Right lobe of liver (tissue), 6 donors: ENCODE data around the gene SYT3. TPM values are rescaled to one million over a fixed set of nuclear protein-coding genes. Genes with fewer than 3 reads are reported as not detected.

Experiments used
- ATAC-seq, 4 donors: fragments of 200-7000 bp; cut with Tn5 transposase; one replicate each; pipeline ENCODE4 v1.9.1; 2020; ENCODE audit warnings: mild to moderate bottlenecking in 4 of 4, moderate library complexity in 4 of 4
- DNase-seq, 3 donors: peaks; one replicate each; pipeline ENCODE4 v3.0.0-alpha.2; 2020
- H3K27ac ChIP-seq, 3 donors: fragments of 200-600 bp; one replicate each; pipeline ENCODE4 v1.8.0; 2022
- H3K27me3 ChIP-seq, 2 donors: fragments of 200-600 bp; one replicate each; pipeline ENCODE4 v1.8.0; 2022
- H3K36me3 ChIP-seq, 4 donors: fragments of 200-600 bp; sonication (generic) in 1 of 4; one replicate each; pipeline versions ENCODE4 v1.5.1 to v1.8.0; 2017 to 2022; ENCODE audit warnings: control low read depth in 1 of 4
- H3K4me1 ChIP-seq, 4 donors: fragments of 200-600 bp; sonication (generic) in 1 of 4; one replicate each; pipeline versions ENCODE4 v1.5.1 to v1.8.0; 2017 to 2022; ENCODE audit warnings: control low read depth in 1 of 4
- H3K4me3 ChIP-seq, 3 donors: fragments of 200-600 bp; one replicate each; pipeline ENCODE4 v1.8.0; 2022
- H3K9me3 ChIP-seq, 4 donors: fragments of 200-600 bp; sonication (generic) in 1 of 4; one replicate each; pipeline versions ENCODE4 v1.5.1 to v1.8.0; 2017 to 2022; ENCODE audit warnings: control low read depth in 1 of 4
- CTCF ChIP-seq, 4 donors: fragments of 200-600 bp in 3 of 4; fragments of 450-650 bp in 1 of 4; IDR thresholded peaks; one replicate each; pipeline versions ENCODE4 v1.5.1 to v1.8.0; 2016 to 2022; ENCODE audit warnings: antibody characterized with exemption in 4 of 4, mild to moderate bottlenecking in 2 of 4
- POLR2A ChIP-seq: fragments of 450-650 bp; IDR thresholded peaks from one replicate; pipeline ENCODE4 v1.6.1; 2017; ENCODE audit warnings: antibody characterized with exemption, mild to moderate bottlenecking
- WGBS: methylation state at CpG from one replicate; pipeline ENCODE4 v1.1.6; 2018; ENCODE audit warnings: low coverage, low lambda C conversion rate; ENCODE audit not compliant: insufficient coverage; ENCODE audit errors: missing lambda C conversion rate; 5-methylcytosine and 5-hydroxymethylcytosine counted together
- intact Hi-C, 2 donors: fragments of 100-400 bp; cut with DNase I; formaldehyde crosslinking; loops; one replicate each; pipeline versions ENCODE4 v1.11.2 to v1.14.1; 2022
- total RNA-seq, 6 experiments: library from RNA; depleted of rRNA in 2 of 6; stranded (reverse); fragments of >200 nt in 2 of 6; fragmentation: NEBNext Ultra II Directional in 3 of 6; extraction: Animal tissue kit (Norgen Biotek cat#: 25700) in 3 of 6; gene quantifications; one replicate each; pipeline versions ENCODE4 v1.1.0 to v1.2.4, GENCODE V29; 2016 to 2023
- donor health status: DM: no; HTN: yes; CAD: no.
- donor health status: DM: no; HTN: no; CAD: no.
- donor health status: DM: no; HTN: no; CAD: no.
- donor health status: DM: no; HTN: yes; CAD: no.
- donor health status: DM: no; HTN: yes; CAD: no.

Gene SYT3
- total RNA-seq, 6 experiments from 2014 or later = not detected

GRCh38 chr19:50661023-50661422, 21.3 kb upstream of the SYT3 start:
- intact Hi-C loops = no loop called here
- Histone ChIP-seq H3K9me3 (no peaks in the 10 kb centered on the region), H3K27ac (no peak overlapping the region), H3K36me3 (no peaks in the 10 kb centered on the region), H3K27me3 (peaks cover under 1 to 11% of the 10 kb centered on the region in 2 donors), H3K4me3 (no peak overlapping the region), H3K4me1 (peaks cover 0 to 8% (median 0%) of the 10 kb centered on the region in 4 donors)
- WGBS = 78% methylated on average over 9 of the region's 10 CpGs
- no peak for ATAC-seq
- TF ChIP-seq POLR2A (no peak), CTCF (IDR thresholded peaks at IDR 0.05) (no peak)
- no peak for DNase-seq

DNA sequence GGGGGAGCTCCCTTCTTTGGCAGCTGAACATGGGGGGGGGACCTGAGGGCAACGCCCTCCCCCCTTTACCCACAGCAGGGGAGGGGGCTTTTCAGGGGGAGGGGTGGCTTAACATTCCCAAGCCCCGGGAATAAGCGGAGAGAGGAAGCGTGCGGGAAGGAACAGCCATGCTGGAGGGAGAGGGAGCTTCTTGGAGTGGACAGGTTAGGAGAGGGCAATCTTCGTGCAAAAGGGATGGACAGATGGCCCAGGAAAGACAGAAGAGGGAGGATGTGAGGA, 20.3 kb upstream of the SYT3 start:
- intact Hi-C loops = no loop called here
- ATAC-seq (no peak), DNase-seq (no peak)
- Histone ChIP-seq H3K4me1 (peaks cover 0 to 8% (median 0%) of the 10 kb centered on the region in 4 donors), H3K9me3 (no peaks in the 10 kb centered on the region), H3K27me3 (peaks cover 0 to 11% of the 10 kb centered on the region in 2 donors), H3K36me3 (no peaks in the 10 kb centered on the region), H3K27ac (no peak overlapping the region), H3K4me3 (no peak overlapping the region)
- TF ChIP-seq CTCF (IDR thresholded peaks at IDR 0.05) (no peak), POLR2A (no peak)
- 22% methylated on average over 6 of the region's 6 CpGs for WGBS

DNA sequence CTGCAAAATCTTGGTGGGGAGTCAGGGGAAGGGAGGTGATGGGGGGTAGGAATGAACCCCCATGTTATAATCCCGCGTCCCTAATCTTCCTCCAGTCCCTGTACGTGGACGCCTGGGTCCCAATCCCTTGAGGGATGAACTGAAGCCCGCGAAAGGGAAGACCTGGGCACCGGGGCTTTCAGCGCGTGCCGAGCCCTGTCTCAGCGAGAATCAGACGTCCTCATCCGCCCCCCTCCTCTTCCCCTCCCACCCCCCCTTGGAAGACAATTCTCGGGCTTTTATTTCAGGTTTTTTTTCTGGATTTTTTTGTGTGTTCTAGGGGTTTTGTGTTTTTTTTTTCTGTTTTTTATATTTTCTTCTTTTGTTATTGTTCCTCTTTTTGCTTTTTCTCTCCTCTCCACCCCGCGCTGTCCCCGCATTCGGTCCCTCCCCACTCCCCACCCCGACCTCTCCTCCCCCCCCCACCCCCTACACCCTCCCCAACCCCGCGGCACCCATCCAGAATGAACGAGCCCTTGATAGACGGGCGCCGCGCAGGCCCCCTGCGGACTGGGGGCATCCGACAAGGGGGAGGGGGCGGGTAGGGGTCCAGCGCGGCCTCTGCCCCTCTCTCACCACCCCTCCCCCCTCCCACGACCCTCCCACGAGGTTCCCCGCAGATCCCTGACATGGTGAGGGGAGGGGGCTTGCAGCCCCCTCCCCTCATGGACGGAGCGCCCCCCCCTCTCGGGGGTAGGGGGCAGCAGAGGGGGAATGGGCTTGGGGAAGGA, 19.8 kb upstream of the SYT3 start:
- ATAC-seq (no peak), DNase-seq (no peak)
- peaks cover 0 to 8% (median 0%) of the 10 kb centered on the region in 4 donors for H3K4me1 ChIP-seq
- peaks cover 0 to 11% of the 10 kb centered on the region in 2 donors for H3K27me3 ChIP-seq
- intact Hi-C loops = no loop called here
- WGBS = 1% methylated on average over 24 of the region's 37 CpGs
- no peak overlapping the region for H3K27ac ChIP-seq
- H3K36me3 ChIP-seq = no peaks in the 10 kb centered on the region
- H3K4me3 ChIP-seq = no peak overlapping the region
- TF ChIP-seq POLR2A (no peak), CTCF (IDR thresholded peaks at IDR 0.05) (no peak)
- H3K9me3 ChIP-seq = no peaks in the 10 kb centered on the region

DNA sequence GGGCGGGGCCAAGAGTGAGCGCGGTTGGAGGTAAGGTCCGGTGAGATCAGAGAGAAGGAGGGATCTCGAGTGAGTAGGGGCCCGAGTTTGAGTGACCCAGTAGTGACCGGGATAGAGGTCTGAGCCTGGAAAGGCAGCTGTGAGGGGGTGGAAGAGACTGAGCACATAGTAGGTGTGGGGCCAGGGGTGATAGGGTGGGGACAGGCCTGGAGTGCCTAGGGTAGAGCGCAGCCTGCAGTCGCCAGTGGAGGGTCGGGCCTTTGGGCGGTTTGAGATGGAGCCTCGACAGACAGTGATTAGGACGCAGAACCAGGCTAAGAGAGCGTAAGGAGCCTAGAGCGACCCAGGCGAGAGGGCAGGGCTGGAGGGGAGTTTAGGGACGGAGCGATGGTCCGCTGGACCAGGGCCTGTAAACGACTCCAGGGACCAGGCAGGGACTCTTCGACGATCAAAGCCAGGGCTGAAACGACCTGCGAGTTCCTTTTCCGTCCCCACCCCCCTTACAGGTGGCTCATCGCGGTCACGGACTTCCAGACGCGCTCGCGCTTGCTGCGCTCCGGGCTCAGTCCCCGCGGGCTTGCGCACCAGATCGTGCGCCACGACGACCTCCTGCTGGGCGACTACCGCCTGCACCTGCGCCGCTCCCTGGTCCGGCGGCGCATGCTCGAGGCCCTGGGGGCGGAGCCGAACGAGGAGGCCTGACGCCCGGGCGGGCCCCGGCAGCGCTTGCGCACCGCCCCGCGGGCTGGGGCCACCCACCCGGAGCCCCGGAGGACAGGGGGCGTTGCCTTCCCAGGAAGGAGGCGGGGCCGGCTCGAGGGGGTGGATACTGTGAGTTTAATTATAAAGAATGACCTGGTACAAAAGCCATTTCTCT, 19.0 kb upstream of the SYT3 start:
- H3K36me3 ChIP-seq = no peaks in the 10 kb centered on the region
- DNase-seq = peak in 1 of 3 donors; percentile 60

More for the DNA sequence above, 19.0 kb upstream of the SYT3 start:
- H3K4me1 ChIP-seq = peaks cover 0 to 8% (median 0%) of the 10 kb centered on the region in 4 donors
- ATAC-seq = peak; percentile 29 to 75 (median 50)
- no peak overlapping the region for H3K27ac ChIP-seq
- TF ChIP-seq CTCF (IDR thresholded peaks at IDR 0.05) (no peak), POLR2A (peak; percentile 14)
- intact Hi-C loops = no loop called here
- WGBS = 5% methylated on average over 33 of the region's 67 CpGs
- no peaks in the 10 kb centered on the region for H3K9me3 ChIP-seq
- peaks cover 0 to 11% of the 10 kb centered on the region in 2 donors for H3K27me3 ChIP-seq
- H3K4me3 ChIP-seq = peak overlapping the region in 1 of 3 donors; percentile 16
